NCI-H2196 treated with DMSO at 0.1 percent for 48 hours (cell line): ENCODE measurements around the gene PPFIBP2.

ENCODE experiments used
- DNase-seq: peaks from one replicate; lab custom pipeline; 2025; ENCODE audit not compliant: unreplicated experiment; lab: John Stamatoyannopoulos, UW

The PPFIBP2 gene

GRCh38 chr11:7595951-7596350 lies 82.2 kb downstream of the PPFIBP2 start:
- DNase-seq, result no peak

GRCh38 chr11:7596975-7597391 lies 83.2 kb downstream of the PPFIBP2 start:
- no peak for DNase-seq

DNA sequence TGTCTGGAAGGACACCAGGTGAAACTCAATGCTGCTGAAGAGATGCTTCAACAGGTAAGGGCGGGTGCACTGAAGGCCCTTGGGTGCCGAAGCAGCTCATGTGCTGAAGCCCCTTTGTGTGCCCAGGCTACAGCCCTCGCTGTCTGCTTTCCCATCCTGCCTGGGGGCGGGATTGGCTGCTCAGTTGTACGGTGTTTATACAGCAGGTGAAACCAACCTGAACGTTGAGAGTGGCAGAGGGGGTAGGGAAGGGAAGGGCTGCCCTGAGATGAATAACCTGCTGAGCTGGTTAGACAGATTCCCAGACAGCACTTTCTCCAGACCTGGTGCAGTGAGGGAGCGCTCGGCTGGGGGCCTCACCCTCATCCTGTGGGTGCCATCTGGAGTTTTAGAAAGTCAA lies 83.8 kb downstream of the PPFIBP2 start:
- DNase-seq, result peak; percentile 73

GRCh38 chr11:7599209-7599608 lies 85.4 kb downstream of the PPFIBP2 start:
- DNase-seq, result no peak

GRCh38 chr11:7600205-7600775 lies 86.5 kb downstream of the PPFIBP2 start:
- peak; percentile 28 for DNase-seq

GRCh38 chr11:7603031-7603781 lies 89.4 kb downstream of the PPFIBP2 start:
- no peak for DNase-seq

- DNase-seq, result no peak
Observed at GRCh38 chr11:7604331-7604955, 90.6 kb downstream of the PPFIBP2 start.

- DNase-seq, result no peak
Observed at GRCh38 chr11:7605186-7605943, 91.6 kb downstream of the PPFIBP2 start.

GRCh38 chr11:7606496-7606895 lies 92.7 kb downstream of the PPFIBP2 start:
- no peak for DNase-seq

DNA sequence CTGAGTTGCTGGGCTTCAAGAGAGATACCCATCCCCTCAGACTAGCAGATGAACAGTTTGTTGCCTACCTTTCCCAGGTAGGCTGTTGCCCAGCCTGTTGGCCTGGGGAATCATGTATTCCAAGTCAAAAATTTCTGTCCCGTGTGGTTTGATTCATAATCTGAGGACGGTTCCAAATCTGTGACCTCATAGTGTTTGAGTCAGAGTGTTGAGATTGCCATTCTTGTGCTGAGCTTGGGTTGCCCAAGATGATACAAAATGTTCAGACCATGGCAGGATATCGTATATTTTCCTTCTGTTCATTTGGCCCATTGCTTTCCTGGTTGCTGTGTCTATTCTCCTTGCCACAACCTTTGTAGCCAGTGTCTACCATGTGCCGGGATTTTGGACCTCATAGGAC lies 95.2 kb downstream of the PPFIBP2 start:
- no peak for DNase-seq

- no peak for DNase-seq
Observed at GRCh38 chr11:7609521-7609920, 95.7 kb downstream of the PPFIBP2 start.

DNA sequence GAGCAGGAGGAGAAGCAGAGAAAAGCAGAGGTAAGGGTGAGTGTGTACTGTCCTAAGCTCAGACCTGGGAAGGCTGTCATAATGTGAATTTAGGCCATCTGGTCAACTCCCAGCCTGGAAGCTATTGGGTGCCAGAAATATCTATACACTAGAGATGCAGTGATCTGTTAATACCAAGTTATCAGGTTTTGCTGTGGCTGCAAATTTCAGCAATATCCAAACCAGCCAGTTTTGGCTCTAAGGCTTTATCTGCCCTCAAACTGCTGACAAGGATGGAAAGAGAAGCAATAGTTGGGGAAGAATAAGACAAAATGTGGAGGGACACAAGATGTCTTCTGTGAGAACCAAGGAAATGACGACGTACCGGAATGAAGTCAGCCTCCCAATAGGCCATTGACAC lies 96.6 kb downstream of the PPFIBP2 start:
- DNase-seq, result no peak

- no peak for DNase-seq
Observed at GRCh38 chr11:7611411-7611810, 97.6 kb downstream of the PPFIBP2 start.

- no peak for DNase-seq
Observed at GRCh38 chr11:7612056-7612660, 98.4 kb downstream of the PPFIBP2 start.

DNA sequence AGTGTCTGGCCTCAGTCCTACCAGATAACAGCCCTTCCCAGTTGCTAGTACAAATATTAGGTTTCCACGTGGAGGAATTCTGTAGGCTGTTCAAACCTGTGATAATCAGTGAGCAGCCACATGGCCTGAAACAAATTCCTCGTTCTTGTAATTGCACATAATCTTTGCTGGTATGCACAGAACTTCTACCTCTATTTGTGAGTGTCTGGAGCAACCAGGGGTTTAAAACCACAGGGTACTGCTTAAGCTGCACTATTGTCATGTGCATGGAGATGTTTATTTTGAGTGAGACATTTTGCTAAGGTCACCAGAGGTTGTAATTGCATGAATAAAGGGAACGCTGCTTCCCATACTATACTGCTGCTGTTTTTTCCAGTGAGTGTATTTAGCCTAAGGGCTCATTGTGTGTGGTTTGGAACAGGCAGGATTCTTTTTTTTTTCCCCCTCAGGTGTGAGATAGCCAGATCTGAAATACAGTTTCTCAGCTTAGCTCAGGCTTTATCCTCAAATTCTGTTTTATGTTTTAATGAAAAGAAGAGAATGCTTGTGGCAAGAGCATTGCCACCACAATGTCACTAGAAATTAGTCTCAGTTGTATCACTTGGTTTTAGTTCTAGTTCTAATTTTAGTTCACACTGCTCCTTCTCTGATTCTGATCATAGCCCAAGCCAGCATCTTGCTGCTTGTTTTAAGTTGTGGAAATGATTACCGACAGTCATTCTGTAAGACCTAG lies 99.0 kb downstream of the PPFIBP2 start:
- no peak for DNase-seq

- no peak for DNase-seq
Observed at GRCh38 chr11:7613394-7613720, 99.6 kb downstream of the PPFIBP2 start.

DNA sequence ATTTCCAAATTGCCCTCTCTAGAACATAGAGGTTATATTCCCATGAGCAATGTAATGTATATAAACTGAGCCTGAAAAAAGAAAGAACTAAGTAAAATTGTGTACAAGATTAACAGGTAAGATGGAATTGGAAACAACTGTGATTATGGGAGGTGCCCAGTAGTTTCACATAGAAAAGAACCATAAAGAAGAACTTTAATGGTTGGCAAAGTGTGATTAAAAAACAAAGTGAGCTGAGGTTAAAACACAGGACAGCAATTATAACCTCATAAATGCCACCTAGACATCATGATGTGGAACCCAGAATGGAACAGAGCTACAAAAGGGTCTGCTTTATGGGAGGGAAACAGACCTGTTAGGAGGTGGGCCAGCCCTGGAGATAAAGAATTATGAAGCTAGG lies 100.9 kb downstream of the PPFIBP2 start:
- DNase-seq, result no peak

GRCh38 chr11:7617032-7617431 lies 103.2 kb downstream of the PPFIBP2 start:
- no peak for DNase-seq

DNA sequence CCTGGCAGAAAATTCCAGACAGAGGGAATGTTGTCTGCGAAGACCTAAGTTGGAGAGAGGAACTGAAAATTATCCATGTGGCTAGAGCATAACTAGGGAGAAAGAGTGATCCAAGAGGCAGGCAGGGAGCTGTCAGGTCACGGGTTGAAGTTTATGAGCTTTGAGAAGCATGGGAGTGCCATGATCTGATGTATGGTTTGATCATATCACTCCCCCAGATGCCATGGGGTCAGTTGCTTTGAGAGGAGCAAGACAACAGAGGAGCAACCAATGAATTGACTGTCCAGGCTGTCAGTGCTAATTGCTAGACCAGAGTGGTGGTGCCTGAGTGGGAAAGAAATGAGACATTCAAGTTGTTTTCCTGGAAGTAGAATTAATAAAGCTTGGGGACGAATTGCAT lies 105.5 kb downstream of the PPFIBP2 start:
- no peak for DNase-seq

GRCh38 chr11:7621090-7621489 lies 107.3 kb downstream of the PPFIBP2 start:
- DNase-seq, result no peak

- no peak for DNase-seq
Observed at GRCh38 chr11:7621554-7621953, 107.8 kb downstream of the PPFIBP2 start.
